Activated T-helper 1 cell treated with Interleukin-2 at 50 U/mL for 16 hours (primary cell): Measurements from ENCODE around the gene GPR141.
"Not testable (repeated sequence)": the region's sequence is repeated elsewhere in the genome, so short reads cannot be mapped to it uniquely, and the experiment has no call there.

ENCODE experiments used
- DNase-seq: peaks from one replicate; pipeline ENCODE4 v3.0.0-alpha.2; 2020; ENCODE audit warnings: low read depth

Gene GPR141

DNA sequence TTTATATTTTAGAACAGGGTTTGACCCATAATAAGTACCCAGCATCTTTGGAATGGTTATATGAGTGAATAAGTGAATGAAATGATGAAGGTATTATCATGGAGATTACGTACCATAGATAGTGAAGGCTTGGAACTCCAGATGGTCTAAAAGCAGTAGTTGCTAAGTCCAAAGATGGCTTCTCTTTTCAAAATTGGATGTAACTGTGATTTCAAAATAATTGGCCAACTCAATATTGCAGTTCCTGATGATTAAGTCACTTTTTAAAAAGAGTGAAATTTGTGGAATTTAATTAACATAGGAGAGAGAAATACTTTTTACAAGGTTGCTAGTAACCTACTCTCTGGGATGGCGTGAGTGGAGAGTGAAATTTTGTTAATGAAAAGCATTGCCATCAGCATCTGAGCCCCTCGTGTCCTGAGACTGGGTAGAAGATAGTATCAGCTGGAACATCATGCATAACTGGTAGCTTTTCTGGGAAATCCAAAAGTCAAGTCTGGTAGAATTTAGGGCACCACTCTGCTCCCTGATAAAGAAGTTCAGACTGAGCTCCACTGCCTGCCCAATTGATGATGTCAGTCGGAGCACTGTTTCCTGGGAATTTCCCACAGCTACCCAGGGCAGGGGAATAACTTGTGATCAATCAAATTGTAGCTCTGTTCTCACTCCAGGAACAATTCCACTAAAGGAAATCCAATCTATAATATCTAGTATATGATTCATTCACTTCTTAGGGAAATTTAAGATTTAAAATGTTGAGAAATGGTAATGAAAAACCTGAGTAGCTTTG lies 3.2 kb downstream of the GPR141 start:
- DNase-seq: no peak

DNA sequence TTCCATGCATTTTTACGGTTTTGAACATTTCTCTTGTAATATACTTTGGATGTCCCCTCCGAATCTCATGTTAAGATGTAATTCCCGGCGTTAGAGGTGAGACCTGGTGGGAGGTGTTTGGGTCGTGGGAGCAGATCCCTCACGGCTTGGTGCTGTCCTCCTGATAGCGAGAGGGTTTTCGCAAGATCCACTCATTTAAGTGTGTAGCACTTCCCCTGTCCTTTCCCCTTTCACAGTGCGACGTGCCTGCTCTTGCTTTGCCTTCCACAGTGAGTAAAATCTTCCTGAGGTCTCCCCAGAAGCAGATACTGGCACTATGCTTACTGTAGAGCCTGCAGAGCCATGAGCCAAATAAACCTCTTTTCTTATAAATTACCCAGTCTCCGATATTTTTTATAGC lies 6.6 kb downstream of the GPR141 start:
- DNase-seq: no peak

DNA sequence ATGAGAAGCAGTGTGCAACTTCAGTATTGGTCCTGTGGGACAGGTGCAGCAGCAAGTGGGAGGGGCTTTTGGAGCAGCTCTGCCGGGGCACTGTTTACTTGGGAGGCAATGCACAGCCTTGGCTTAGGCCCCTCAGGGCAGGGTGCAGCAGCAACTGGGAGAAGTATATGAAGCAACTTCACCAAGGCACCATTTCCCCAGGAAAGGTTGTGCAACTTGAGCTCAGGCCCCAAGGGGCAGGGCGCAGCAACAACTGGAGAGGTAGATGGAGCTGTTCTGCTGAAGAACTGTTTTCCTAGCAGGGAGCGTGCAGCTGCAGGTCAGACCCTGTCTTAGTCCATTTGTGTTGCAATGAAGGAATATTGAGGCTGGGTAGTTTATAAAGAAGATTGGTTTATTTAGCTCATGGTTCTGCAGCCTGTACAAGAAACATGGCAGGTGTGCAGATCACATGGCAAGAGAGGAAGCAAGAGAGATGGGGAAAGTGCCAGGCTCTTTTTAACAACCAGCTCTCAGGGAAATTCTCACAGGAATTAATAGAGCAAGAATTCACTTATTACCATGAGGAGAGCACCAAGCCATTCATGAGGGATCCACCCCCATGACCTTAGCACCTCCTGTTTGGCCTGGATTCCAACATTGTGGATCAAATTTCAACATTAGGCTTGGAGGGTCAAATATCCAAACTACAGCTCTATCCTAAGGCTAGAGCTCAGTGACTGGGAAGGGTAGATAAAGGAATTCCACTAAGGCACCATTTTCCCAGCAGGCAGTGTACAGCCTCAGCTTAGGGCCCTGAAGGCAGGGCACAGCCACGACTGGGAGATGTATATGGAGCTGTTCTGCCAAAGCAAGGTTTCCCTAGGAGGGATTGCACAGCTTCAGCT lies 10.9 kb downstream of the GPR141 start:
- no peak for DNase-seq

DNA sequence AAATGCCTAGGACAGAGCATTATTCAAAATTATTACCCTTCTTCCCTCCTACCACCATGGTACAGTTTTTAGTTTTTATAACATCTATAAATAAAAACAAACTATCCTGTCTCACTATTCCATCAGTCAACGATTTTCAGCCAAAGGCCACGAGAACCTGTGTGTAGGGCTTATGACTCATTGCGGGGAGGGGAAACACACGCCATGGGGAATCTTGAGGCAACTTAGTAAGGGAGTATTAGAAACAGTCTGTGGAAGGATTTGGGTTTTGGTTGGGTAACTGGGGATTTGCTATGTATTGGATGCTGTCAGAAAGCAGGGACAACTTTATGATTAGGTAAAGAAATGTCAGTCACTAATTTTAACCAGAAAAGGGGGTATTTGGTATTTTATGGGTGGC lies 14.7 kb downstream of the GPR141 start:
- DNase-seq: no peak

DNA sequence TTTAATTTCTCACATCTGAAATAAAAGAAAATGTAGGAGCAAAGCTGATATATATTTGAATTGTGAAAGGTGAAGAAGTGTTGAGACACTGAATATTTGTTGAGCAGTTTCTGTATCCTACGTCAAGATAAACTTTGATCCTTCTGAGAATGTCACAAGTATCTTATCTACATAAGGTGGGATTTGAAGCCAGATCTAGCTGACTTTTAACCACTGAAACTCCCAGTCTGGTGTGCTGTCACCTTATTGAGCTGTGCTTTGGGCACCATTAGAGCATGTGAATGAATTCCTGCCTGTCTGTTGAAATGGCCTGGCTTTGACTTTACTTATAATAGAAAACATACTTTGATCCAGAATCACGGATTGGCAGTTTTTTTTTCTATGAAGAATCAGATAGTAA lies 15.2 kb downstream of the GPR141 start:
- DNase-seq: no peak

DNA sequence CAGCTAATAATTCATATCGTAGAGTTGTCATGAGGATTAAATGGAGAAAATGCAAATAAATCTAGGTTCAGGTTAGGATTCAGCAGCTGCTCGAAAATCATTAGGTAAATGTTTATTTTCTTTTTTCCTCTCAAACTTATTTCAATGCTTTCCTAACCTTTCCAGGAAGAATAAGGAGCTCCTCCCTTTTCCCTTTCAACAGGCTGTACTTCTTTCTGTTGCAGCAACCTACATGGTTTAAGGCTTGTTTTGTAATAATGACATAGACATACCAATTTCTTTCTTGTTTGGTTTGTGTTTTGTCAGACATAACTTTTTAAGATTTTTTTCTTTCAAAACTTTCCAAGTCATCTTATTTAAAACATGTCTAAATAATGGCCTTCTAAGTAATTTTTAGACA lies 18.2 kb downstream of the GPR141 start:
- DNase-seq: no peak

DNA sequence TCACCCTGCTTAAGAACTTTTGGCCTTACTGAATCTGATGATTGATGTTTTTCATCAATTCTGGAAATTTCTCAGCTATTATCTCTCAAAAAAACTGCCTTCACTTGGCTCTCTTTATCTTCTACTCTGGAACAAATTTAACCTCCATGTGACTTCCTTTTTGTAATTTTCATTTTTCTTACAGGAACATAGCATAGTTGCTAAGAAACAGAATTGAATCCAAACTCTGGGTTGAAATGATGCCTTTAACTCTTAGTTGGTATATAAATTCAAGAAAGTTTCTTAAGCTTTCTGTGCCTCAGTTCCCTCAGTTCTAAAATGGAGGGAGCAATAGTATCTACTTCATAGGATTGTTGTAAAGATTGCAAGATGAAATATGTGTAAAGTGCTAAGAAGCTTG lies 19.8 kb downstream of the GPR141 start:
- no peak for DNase-seq

DNA sequence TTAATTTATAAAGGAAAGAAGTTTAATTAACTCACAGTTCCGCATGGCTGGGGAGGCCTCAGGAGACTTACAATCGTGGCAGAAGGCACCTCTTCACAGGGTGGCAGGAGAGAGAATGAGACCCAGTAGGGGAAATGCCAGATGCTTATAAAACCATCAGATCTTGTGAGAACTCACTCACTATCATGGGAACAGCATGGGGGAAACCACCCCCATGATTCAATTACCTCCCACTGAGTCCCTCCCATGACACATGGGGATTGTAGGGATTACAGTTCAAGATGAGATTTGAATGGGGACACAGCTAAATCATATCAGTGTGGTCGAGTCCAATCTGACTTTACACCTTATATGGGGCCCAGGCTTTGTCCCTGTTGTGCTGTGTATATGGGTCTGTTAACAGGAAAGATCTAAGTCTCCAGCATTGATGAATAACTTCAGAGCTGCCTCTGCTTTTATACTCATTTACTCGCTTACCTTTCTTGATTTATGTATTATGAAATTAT lies 20.8 kb downstream of the GPR141 start:
- DNase-seq: not testable (repeated sequence)

DNA sequence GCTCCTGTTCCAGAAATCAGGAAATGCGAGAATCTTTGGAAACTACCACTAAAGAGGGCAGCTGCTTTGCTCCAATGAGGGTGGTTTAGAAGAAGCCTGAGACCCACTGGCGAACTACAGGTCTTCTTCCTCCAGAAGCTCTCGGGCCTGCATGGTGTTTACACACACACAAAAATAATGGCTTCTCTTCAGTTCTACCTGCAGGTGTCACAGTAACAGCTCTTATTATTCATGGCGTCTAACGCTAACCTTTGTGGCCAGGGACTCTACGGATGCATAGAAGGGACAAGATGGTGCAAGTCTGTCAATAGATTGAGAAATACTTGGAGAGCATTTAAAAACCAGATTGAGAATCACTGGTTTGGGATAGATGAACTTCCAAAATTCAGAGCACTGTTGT lies 22.4 kb downstream of the GPR141 start:
- no peak for DNase-seq

DNA sequence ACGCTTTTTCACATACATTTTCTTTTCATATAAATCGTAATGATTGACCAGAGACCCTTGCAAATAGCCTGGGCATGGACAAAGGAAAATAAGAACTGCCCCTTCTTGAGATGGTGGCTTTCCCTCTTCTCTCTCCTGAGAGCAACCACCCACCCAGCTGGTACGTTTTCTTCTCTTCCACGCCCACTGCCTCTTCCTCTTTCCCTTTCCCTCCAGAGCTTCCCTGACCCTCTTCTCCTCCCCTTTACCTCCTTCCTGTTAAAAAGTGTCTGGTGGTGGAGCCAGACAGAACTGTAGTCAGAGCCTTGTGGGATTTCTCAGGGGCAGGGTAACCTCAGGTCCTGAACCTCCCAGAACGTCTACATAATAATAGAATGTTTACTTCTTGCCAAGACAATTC lies 23.2 kb downstream of the GPR141 start:
- no peak for DNase-seq

DNA sequence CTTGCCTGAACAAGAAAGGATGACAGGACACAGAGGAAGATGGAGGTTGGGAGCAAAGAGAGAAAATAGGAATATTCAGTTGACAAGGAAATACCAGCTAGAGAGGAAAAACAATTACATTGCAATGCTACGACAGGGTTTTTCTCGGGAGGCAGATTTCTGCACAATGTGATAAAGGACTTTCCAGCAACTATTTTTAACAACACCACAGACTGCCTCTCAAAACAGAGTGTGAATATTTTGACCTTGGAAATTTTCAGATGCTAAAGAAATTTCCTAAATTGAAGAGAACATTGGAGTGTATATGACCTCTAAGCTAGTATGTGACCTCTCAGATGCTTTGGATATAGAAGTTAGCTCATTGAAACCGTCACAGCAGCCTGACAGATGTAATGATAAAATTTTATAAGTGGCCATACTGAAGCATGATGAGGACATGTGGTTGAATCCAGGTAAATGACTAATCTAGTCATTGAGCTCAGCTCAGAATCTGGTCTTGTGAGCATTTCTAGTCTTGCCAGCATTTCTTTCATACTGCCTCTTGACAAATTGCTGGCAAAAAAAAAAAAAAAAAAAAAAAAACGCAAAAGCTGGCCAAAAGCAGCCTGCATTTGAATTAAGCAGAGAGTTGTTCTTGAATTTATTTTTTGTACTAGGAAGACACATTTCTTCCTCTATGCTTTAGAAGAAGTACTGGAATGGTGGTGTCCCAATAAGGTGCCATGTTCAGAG lies 24.4 kb downstream of the GPR141 start:
- DNase-seq: no peak

DNA sequence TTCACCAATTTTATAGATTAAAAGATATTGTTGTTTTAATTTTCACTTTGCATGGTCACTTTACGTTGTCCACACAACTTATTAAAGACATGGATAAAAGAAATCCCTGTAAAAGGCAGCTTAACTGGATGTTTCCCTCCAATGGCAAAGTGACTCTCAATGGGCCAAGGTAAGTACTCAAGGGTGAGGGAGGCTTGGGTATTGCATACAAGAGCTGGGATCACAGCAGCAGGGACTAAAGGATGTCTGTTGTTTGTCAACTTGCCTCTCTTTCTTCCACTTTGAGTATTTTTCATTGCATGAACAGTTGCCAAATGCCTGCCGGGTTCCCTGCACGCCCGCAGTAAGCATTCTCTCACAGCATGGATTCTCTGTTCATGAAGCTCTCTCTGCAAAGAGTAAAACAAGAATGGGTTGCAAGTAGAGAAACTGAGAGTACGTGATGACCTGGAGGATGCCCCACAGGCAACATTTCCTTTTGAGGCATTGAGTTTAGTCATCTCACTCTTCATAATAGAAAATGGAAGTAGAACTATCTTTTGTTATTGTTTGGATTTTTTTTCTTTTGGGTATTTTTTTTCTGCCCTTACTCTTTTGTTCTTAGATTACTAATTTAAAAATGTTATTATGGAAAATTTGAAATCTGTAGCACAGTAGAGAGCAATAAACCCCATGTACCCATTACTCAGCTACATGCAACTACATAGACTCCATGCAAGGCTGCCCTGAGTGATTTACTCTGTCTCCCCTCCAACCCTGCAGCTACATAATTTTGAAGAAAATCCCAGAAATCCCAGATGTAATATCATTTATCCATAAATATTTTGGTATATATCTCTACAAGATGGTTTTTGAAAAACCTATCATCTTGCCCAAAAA lies 26.3 kb downstream of the GPR141 start:
- DNase-seq: no peak

DNA sequence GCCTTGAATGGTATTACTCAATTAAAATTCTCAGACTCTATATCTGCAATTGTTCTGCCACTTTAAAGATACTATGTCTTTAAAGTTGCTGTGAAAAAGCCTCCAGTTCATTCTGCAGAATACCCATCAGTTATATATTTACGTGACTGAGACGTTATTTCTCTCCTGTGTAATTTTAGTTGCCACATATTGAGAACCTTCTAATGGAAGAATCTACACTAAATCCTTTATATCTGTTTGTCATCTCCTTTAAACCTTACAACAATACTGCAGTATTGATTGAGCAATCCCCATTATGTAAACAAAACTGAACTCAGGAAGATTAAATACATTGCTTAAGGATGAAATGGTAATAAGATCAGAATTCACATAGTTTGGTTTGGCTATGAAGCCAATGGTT lies 30.0 kb downstream of the GPR141 start:
- DNase-seq: no peak

DNA sequence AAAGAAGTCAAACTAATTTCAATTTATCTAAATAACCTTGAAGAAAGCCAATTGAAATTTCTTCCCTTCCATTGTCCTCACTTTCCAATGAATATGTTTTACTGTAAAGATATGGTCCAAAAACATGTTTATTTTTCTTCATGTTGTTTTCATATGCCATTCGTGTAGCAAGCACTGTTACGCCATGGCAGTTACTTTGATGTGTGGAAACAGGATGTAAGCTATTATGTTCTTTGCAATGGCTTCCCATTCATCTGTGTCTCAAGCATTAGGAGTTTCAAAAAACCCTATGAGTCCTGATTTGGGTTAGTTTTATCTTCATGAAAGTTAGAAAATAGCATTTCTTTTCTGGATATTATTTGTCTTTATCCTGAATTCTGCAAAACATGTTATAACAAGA lies 31.0 kb downstream of the GPR141 start:
- DNase-seq: no peak

DNA sequence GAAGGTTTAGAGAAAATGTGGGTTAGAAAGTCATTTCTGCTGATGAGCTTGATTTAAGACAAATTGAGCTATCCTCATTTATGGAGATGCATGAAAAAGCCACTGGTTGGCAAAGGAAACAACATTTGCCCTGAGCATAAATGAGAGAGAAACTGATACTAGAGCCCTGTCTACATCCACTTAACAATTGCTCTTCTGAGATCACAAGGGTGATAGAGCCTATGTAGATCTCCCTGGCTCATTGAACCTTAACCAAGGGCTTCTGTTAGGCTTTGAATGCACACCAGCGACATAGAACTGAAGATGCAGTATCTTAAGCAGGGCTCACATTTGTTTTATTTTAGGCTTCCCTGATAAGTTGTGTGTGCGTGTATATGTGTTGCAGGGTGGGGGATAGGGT lies 35.0 kb downstream of the GPR141 start:
- no peak for DNase-seq

DNA sequence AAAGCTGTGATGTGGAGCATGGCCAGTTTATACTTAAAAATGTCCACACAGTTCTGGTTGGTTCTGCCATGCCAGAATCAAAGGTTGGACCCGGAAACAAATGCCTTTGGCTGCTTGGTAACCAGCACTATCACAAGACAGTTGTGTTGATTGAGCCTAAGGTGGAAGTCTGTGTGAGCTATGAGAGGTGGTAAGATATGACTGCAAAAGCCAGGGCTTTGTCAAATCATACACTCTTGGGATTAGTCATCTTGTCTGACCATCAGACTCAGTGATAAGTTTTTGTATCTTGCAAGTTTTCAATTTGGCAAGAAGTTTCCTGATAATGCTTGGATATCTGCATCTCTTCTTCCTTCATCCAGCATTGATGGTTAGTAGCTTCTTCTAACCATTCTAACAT lies 35.5 kb downstream of the GPR141 start:
- no peak for DNase-seq

DNA sequence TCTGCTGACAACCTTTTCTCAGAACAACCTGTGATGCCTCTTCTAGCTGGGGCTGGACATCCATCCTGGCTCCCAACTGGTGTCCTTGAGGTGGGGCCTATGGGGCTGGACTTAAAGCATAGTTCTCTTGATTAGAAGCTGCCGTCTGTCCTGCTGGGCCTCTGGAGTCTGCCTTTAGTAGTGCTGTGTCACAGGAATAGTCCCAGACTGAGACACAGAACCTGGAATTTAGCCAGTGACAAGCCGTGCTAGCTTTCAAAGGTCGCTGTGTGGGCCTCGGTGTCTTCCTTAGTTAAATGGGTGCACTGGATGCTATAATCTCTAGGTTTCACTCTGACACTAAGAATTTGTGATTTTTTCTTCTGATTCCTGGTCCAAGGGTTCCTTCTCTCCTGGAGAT lies 41.2 kb downstream of the GPR141 start:
- no peak for DNase-seq

DNA sequence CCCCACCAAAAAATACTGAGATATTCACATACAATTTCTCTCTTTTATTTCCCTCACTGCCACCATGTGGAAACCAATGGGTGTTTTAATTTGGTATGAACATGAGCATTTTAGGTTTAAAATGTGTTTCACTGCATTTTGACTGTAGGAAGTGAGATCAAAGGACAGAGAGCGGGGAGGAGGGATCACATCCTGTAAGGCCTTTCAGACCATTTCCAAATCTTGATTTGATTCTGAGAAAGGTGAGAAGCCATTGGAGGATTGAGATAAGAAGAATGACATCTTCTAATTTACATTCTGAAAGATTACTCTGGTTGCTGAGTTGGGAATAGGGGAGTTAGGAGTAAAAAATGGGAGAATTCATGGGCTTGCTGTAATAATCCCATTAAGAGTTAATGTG lies 42.5 kb downstream of the GPR141 start:
- DNase-seq: no peak

DNA sequence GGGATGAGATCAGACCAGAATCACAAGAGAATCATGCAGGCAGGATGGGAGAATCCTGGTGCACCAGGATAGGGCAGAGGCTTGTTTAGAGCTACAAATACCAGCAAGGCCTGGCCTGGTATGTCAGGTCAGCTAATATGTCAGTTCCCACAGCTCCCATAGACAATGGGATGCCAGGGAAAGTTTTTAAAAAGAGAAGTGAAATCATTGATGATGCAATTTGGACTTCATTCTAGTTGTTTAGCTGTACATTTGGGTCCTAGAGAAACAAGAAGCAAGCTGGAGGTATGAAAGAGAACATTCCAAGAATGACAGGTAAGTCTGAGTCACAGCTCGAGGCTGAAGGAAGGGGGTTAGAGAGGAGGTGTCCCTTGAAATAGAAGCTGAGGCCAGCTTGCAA lies 45.2 kb downstream of the GPR141 start:
- no peak for DNase-seq

DNA sequence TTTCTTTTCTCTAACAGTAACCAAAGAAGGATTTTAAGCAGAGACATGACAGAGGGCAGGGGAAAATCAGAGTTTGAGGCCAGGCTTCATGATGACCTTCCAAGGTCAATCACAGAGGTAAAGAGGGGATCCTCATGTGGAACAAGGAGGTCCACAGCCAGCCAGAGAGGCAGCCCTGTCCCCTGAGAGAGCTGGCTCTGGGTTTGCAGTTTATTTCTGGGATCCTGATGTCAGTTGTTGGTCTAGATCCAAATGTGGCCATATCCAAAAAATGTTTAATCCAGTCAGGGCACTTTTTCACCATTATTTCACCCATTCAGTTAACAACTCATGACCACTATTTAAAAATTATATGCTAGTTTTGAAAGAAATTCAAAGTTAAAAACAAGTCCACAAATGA lies 45.6 kb downstream of the GPR141 start:
- DNase-seq: no peak

DNA sequence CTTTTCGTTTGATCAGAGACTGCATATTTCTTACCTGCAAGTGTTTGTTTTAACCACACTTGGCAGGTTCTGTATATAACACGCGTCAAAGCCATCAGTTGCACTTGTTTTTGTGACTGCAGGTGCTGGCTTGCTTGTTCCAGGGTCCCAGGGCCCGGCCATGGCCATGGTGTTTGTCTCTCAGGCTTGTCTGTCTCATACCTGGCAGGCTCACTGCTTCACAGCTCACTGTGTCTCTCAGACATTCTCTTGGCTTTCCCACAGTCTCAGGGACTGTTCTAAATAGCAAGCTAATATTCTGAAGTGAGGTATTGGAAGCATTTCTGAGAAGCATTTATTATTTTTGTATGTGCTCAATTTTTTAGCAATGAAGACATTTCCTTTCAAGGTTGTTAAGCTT lies 46.9 kb downstream of the GPR141 start:
- no peak for DNase-seq

DNA sequence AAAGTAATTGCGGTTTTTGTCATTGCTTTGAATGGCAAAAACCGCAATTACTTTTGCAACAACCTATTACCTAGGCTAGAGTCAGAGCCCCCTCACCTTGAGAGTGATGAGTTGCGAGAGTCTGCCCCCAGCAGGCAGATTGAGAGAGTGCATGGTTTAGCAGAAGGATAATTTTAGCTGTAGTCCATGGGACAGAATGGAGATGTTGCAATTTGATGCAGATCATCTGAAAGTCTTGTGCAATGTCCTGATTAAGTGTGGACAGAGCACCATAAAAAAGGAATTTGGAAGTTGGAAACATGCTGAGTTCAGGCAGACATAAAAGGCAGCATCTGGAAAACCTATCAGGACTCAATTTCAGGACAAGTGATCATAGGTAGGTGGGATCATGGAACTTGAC lies 48.7 kb downstream of the GPR141 start:
- DNase-seq: no peak
